GM21447 (cell line): Measurements from ENCODE around the gene TRIM32.

Source experiments
- ATAC-seq: cut with Tn5 transposase; IDR thresholded peaks from one replicate; pipeline ENCODE4 v1.9.1; 2021; ENCODE audit not compliant: unreplicated experiment

The TRIM32 gene

GRCh38 chr9:116703634-116704033 is 16.5 kb downstream of the TRIM32 start:
- ATAC-seq, result no peak

GRCh38 chr9:116704470-116704869 is 17.4 kb downstream of the TRIM32 start:
- ATAC-seq, result no peak

GRCh38 chr9:116705531-116705930 is 18.4 kb downstream of the TRIM32 start:
- no peak for ATAC-seq

- no peak for ATAC-seq
These were observed 19.5 kb downstream of the TRIM32 start for GRCh38 chr9:116706310-116707290.

- no peak for ATAC-seq
These were observed 25.7 kb downstream of the TRIM32 start for GRCh38 chr9:116712781-116713180.

GRCh38 chr9:116713271-116713670 is 26.2 kb downstream of the TRIM32 start:
- no peak for ATAC-seq

- no peak for ATAC-seq
These were observed 28.6 kb downstream of the TRIM32 start for GRCh38 chr9:116715751-116716150.

GRCh38 chr9:116716438-116716837 is 29.3 kb downstream of the TRIM32 start:
- no peak for ATAC-seq

- ATAC-seq, result no peak
These were observed 30.0 kb downstream of the TRIM32 start for GRCh38 chr9:116717150-116717549.

GRCh38 chr9:116718111-116718510 is 31.0 kb downstream of the TRIM32 start:
- no peak for ATAC-seq

- ATAC-seq, result no peak
These were observed 33.0 kb downstream of the TRIM32 start for GRCh38 chr9:116720111-116720510.

GRCh38 chr9:116721411-116721810 is 34.3 kb downstream of the TRIM32 start:
- no peak for ATAC-seq

- no peak for ATAC-seq
These were observed 34.8 kb downstream of the TRIM32 start for GRCh38 chr9:116721944-116722343.

- ATAC-seq, result no peak
These were observed 37.0 kb downstream of the TRIM32 start for GRCh38 chr9:116724123-116724522.

GRCh38 chr9:116726602-116727001 is 39.5 kb downstream of the TRIM32 start:
- no peak for ATAC-seq

GRCh38 chr9:116733010-116733641 is 46.0 kb downstream of the TRIM32 start:
- ATAC-seq, result no peak

- ATAC-seq, result no peak
These were observed 49.5 kb downstream of the TRIM32 start for GRCh38 chr9:116736399-116737151.

GRCh38 chr9:116737152-116737546 is 50.0 kb downstream of the TRIM32 start:
- no peak for ATAC-seq

GRCh38 chr9:116741086-116741740 is 54.1 kb downstream of the TRIM32 start:
- no peak for ATAC-seq

GRCh38 chr9:116741742-116742141 is 54.6 kb downstream of the TRIM32 start:
- ATAC-seq, result no peak

GRCh38 chr9:116749176-116749575 is 62.1 kb downstream of the TRIM32 start:
- no peak for ATAC-seq
